DOHH2 (cell line): ENCODE data around the gene DCAF10.

ENCODE experiments used
- CTCF ChIP-seq: fragments of 200-600 bp; sonication (generic); IDR thresholded peaks from one replicate; pipeline ENCODE4 v1.5.1; 2014; ENCODE audit warnings: antibody characterized with exemption, mild to moderate bottlenecking, low read depth, low read length; ENCODE audit not compliant: poor library complexity, severe bottlenecking
- EZH2phosphoT487 ChIP-seq: fragments of 200-600 bp; sonication (generic); IDR thresholded peaks from 2 replicates; pipeline ENCODE4 v1.6.1; 2017; ENCODE audit warnings: borderline replicate concordance, mild to moderate bottlenecking, antibody characterized with exemption, low read length, moderate library complexity, mixed read lengths

- TF ChIP-seq CTCF (no peak), EZH2phosphoT487 (no peak)
These were observed 70.2 kb downstream of the DCAF10 start for GRCh38 chr9:37870799-37871176.
